Transverse colon (tissue), 4 donors: Measurements from ENCODE around the gene CDK11A. TPM values are rescaled to one million over a fixed set of nuclear protein-coding genes. Genes with fewer than 3 reads are reported as not detected.
"Not testable (repeated sequence)": the region's sequence is repeated elsewhere in the genome, so short reads cannot be mapped to it uniquely, and the experiment has no call there.

Source experiments
- DNase-seq: peaks from one replicate; pipeline ENCODE4 v3.0.0-alpha.2; 2019
- H3K27ac ChIP-seq, 4 donors: fragments of 200-600 bp; sonication (generic); 2 replicates each; pipeline ENCODE4 v1.5.1; 2016 to 2018; ENCODE audit warnings: inconsistent platforms in 4 of 4
- H3K27me3 ChIP-seq: fragments of 200-600 bp; sonication (generic); 2 replicates; pipeline ENCODE4 v1.5.1; 2017; ENCODE audit warnings: inconsistent platforms
- H3K36me3 ChIP-seq, 4 donors: fragments of 200-600 bp; sonication (generic); 2 replicates each; pipeline ENCODE4 v1.5.1; 2017 to 2019; ENCODE audit warnings: inconsistent platforms in 4 of 4
- H3K4me1 ChIP-seq, 4 donors: fragments of 200-600 bp; sonication (generic); 2 replicates each; pipeline ENCODE4 v1.5.1; 2017 to 2020; ENCODE audit warnings: inconsistent platforms in 4 of 4
- H3K4me3 ChIP-seq, 4 donors: fragments of 200-600 bp; sonication (generic); 1 replicate in 1 of 4; 2 replicates in 3 of 4; pipeline versions ENCODE4 v1.5.1 to v1.6.1; 2017 to 2019; ENCODE audit warnings: inconsistent platforms in 4 of 4
- H3K9me3 ChIP-seq, 2 donors: fragments of 200-600 bp; sonication (generic); 2 replicates each; pipeline ENCODE4 v1.5.1; 2017 to 2019; ENCODE audit warnings: inconsistent platforms in 2 of 2
- EP300 ChIP-seq: sonication (generic); formaldehyde crosslinking; IDR thresholded peaks from one replicate; pipeline ENCODE4 v1.6.1; 2017; ENCODE audit warnings: antibody characterized with exemption, low read depth
- POLR2A ChIP-seq: fragments of 450-650 bp; IDR thresholded peaks from one replicate; pipeline ENCODE4 v1.6.1; 2016; ENCODE audit warnings: antibody characterized with exemption, mild to moderate bottlenecking, moderate library complexity
- POLR2AphosphoS5 ChIP-seq, 3 donors: sonication (generic); formaldehyde crosslinking; IDR thresholded peaks; one replicate each; pipeline ENCODE4 v1.6.1; 2016; ENCODE audit warnings: antibody characterized with exemption in 3 of 3
- WGBS, 2 donors: methylation state at CpG; one replicate each; pipeline ENCODE4 v1.1.5; 2018; ENCODE audit warnings: low coverage in 1 of 2; 5-methylcytosine and 5-hydroxymethylcytosine counted together
- in situ Hi-C, 4 donors: fragments of 200-750 bp; cut with MboI; loops; one replicate each; pipeline versions ENCODE4 v1.15.0 to v1.15.1; 2017; ENCODE audit warnings: low sequenced_read_pairs in 3 of 4, low pct_ligation_motif_present in 1 of 4, low pct_unique_long_range_greater_than_20kb in 1 of 4
- intact Hi-C: fragments of 100-400 bp; cut with DNase I; formaldehyde crosslinking; loops from one replicate; pipeline ENCODE4 v1.15.1; 2023; ENCODE audit warnings: low total_unique reads
- total RNA-seq, 4 donors: library from RNA; depleted of rRNA; stranded (reverse); fragments of >200 nt; gene quantifications; one replicate each; pipeline ENCODE4 v1.1.0, GENCODE V29; 2016
- TF ChIP-seq, protein P1 (sequence below), 5 experiments: fragments of 200-600 bp in 3 of 5; fragments of 450-650 bp in 2 of 5; sonication (generic) in 3 of 5; IDR thresholded peaks; 1 replicate in 2 of 5; 2 replicates in 3 of 5; pipeline ENCODE4 v1.5.1; 2016 to 2017; ENCODE audit warnings: antibody characterized with exemption in 5 of 5, inconsistent platforms in 3 of 5, mild to moderate bottlenecking in 2 of 5, moderate library complexity in 1 of 5

CDK11A gene
- total RNA-seq, 4 donors from 2014 or later: 52.9 to 250 (median 161) TPM

- H3K9me3 ChIP-seq: no peaks in the 10 kb centered on the region
- in situ Hi-C loops: no loop called here
- WGBS, 2 donors: 99% methylated on average over 12 of the region's 17 CpGs; no CpG with 5 or more reads in 1 of the 2 donors
- peaks cover 0 to 12% (median 0%) of the 10 kb centered on the region in 4 donors for H3K4me1 ChIP-seq
- no peaks in the 10 kb centered on the region for H3K27me3 ChIP-seq
- no peak overlapping the region for H3K4me3 ChIP-seq
- no peak for DNase-seq
- no peak for TF ChIP-seq EP300
- TF ChIP-seq POLR2A: no peak
- TF ChIP-seq, protein P1, sequence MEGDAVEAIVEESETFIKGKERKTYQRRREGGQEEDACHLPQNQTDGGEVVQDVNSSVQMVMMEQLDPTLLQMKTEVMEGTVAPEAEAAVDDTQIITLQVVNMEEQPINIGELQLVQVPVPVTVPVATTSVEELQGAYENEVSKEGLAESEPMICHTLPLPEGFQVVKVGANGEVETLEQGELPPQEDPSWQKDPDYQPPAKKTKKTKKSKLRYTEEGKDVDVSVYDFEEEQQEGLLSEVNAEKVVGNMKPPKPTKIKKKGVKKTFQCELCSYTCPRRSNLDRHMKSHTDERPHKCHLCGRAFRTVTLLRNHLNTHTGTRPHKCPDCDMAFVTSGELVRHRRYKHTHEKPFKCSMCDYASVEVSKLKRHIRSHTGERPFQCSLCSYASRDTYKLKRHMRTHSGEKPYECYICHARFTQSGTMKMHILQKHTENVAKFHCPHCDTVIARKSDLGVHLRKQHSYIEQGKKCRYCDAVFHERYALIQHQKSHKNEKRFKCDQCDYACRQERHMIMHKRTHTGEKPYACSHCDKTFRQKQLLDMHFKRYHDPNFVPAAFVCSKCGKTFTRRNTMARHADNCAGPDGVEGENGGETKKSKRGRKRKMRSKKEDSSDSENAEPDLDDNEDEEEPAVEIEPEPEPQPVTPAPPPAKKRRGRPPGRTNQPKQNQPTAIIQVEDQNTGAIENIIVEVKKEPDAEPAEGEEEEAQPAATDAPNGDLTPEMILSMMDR (IDR thresholded peaks at IDR 0.05): no peak
- no peak for TF ChIP-seq POLR2AphosphoS5 (IDR thresholded peaks at IDR 0.05)
- intact Hi-C loops: no loop called here
- peaks cover 0 to 20% (median 8%) of the 10 kb centered on the region in 4 donors for H3K36me3 ChIP-seq
- H3K27ac ChIP-seq: no peak overlapping the region
Observed at GRCh38 chr1:1730870-1731269, 6.7 kb upstream of the CDK11A start.

GRCh38 chr1:1730230-1730629 is 6.1 kb upstream of the CDK11A start:
- WGBS, 2 donors: 83% methylated on average over 1 of the region's 13 CpGs; no CpG with 5 or more reads in 1 of the 2 donors
- Histone ChIP-seq H3K4me1 (peaks cover 0 to 12% (median 0%) of the 10 kb centered on the region in 4 donors), H3K36me3 (peaks cover 0 to 20% (median 8%) of the 10 kb centered on the region in 4 donors)
- DNase-seq, H3K9me3 ChIP-seq, H3K27ac ChIP-seq, H3K4me3 ChIP-seq, in situ Hi-C loops, intact Hi-C loops, H3K27me3 ChIP-seq: not testable (repeated sequence)

DNA sequence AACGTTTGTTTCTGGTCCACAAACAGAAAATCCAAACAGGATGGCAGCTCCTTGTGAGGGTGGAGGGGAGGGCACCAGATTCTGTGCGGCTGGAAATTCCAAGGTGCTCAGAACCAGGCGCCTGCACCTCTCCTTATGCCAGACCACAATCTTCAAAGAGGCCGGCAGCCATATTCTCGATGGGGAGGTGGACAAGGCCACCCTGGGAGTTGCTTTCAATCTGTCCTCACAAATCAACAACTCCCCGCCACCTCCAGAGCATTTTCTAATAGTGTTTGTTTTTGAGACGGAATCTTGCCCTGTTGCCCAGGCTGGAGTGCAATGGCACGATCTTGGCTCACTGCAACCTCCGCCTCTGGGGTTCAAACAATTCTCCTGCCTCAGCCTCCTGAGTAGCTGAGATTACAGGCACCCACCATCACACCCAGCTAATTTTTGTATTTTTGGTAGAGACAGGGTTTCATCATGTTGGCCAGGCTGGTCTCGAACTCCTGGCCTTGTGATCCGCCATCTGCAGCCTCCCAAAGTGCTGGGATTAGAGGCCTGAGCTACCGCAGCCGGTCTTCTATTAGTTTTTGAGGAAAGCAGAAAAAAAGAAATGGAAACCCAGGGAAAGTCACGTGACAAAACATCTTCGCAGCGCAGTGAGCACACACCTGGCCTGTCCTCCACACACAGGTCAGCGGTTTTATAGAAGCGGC is 5.1 kb upstream of the CDK11A start:
- H3K27me3 ChIP-seq, H3K9me3 ChIP-seq, H3K4me3 ChIP-seq, DNase-seq, in situ Hi-C loops, intact Hi-C loops: not testable (repeated sequence)
- peaks cover 0 to 12% (median 0%) of the 10 kb centered on the region in 4 donors for H3K4me1 ChIP-seq
- whole genome bisulfite sequencing, 2 donors: 92% methylated on average over 16 of the region's 18 CpGs; no CpG with 5 or more reads in 1 of the 2 donors
- peaks cover 0 to 20% (median 8%) of the 10 kb centered on the region in 4 donors for H3K36me3 ChIP-seq
- peak overlapping the region in 3 of 4 donors; percentile 29 to 76 (median 52) for H3K27ac ChIP-seq

GRCh38 chr1:1728308-1729005 is 4.3 kb upstream of the CDK11A start:
- H3K4me3 ChIP-seq, intact Hi-C loops, H3K9me3 ChIP-seq, H3K27me3 ChIP-seq, in situ Hi-C loops: not testable (repeated sequence)
- Histone ChIP-seq H3K27ac (peak overlapping the region; percentile 17 to 76 (median 56)), H3K36me3 (peaks cover 0 to 20% (median 8%) of the 10 kb centered on the region in 4 donors), H3K4me1 (peaks cover 0 to 12% (median 0%) of the 10 kb centered on the region in 4 donors)
- peak; percentile 27 for DNase-seq
- WGBS, 2 donors: 41 to 42% methylated on average over 8 to 9 of the region's 14 CpGs

GRCh38 chr1:1727131-1727651 is 3.0 kb upstream of the CDK11A start:
- in situ Hi-C loops, H3K36me3 ChIP-seq, H3K27ac ChIP-seq, DNase-seq, H3K9me3 ChIP-seq, H3K4me3 ChIP-seq, intact Hi-C loops, H3K27me3 ChIP-seq: not testable (repeated sequence)
- 80 to 92% methylated on average over 4 to 11 of the region's 12 CpGs for WGBS, 2 donors
- H3K4me1 ChIP-seq: peaks cover 0 to 12% (median 0%) of the 10 kb centered on the region in 4 donors

GRCh38 chr1:1726088-1726487 is 1.9 kb upstream of the CDK11A start:
- 95% methylated on average over 11 to 17 of the region's 17 CpGs for WGBS, 2 donors
- in situ Hi-C loops, DNase-seq, H3K9me3 ChIP-seq, H3K4me3 ChIP-seq, H3K36me3 ChIP-seq, H3K27me3 ChIP-seq, intact Hi-C loops: not testable (repeated sequence)
- H3K27ac ChIP-seq: peak overlapping the region in 1 of 4 donors; percentile 4
- peaks cover 0 to 15% (median 4%) of the 10 kb centered on the region in 4 donors for H3K4me1 ChIP-seq
